ENCODE measurements around the gene TNFRSF14. TPM values are rescaled to one million over a fixed set of nuclear protein-coding genes. Genes with fewer than 3 reads are reported as not detected.
"Not testable (repeated sequence)": the region's sequence is repeated elsewhere in the genome, so short reads cannot be mapped to it uniquely, and the experiment has no call there.

The TNFRSF14 gene
- total RNA-seq, 2 donors from 2014 or later = 111 to 145 TPM

- Histone ChIP-seq H3K27ac (no peak overlapping the region), H3K4me3 (no peak overlapping the region), H3K27me3 (no peaks in the 10 kb centered on the region), H3K9ac (ENCODE audit: low read depth in 2 of 2, low read length in 2 of 2) (peak overlapping the region in 1 of 2 donors; percentile 71), H3K9me3 (no peaks in the 10 kb centered on the region), H3K4me1 (peaks cover 3% of the 10 kb centered on the region), H3K36me3 (no peaks in the 10 kb centered on the region)
- intact Hi-C loops (cut with DNase I) = no loop called here
- no peak for DNase-seq
- TF ChIP-seq CTCF (IDR thresholded peaks at IDR 0.05) = no peak
Observed at GRCh38 chr1:2564815-2565374, 8.7 kb downstream of the TNFRSF14 start.

GRCh38 chr1:2566101-2567045 lies 10.2 kb downstream of the TNFRSF14 start:
- Histone ChIP-seq H3K9me3 (no peaks in the 10 kb centered on the region), H3K36me3 (no peaks in the 10 kb centered on the region), H3K27ac (no peak overlapping the region), H3K4me3 (no peak overlapping the region), H3K9ac (ENCODE audit: low read depth in 2 of 2, low read length in 2 of 2) (peak overlapping the region in 1 of 2 donors; percentile 4), H3K4me1 (peaks cover 3% of the 10 kb centered on the region), H3K27me3 (no peaks in the 10 kb centered on the region)
- TF ChIP-seq CTCF (IDR thresholded peaks at IDR 0.05) = no peak
- intact Hi-C loops (cut with DNase I) = no loop called here
- DNase-seq = no peak

GRCh38 chr1:2567083-2567679 lies 11.0 kb downstream of the TNFRSF14 start:
- intact Hi-C loops (cut with DNase I) = no loop called here

GRCh38 chr1:2568187-2568816 lies 12.1 kb downstream of the TNFRSF14 start:
- H3K27me3 ChIP-seq; H3K9me3 ChIP-seq; H3K4me1 ChIP-seq; intact Hi-C loops (cut with DNase I); DNase-seq; H3K4me3 ChIP-seq; H3K9ac ChIP-seq (ENCODE audit: low read depth in 2 of 2, low read length in 2 of 2); H3K36me3 ChIP-seq; H3K27ac ChIP-seq: not testable (repeated sequence)

More at GRCh38 chr1:2567083-2567679, 11.0 kb downstream of the TNFRSF14 start:
- no peaks in the 10 kb centered on the region for H3K9me3 ChIP-seq
- H3K4me3 ChIP-seq = no peak overlapping the region
- no peak for TF ChIP-seq CTCF (IDR thresholded peaks at IDR 0.05)
- no peaks in the 10 kb centered on the region for H3K27me3 ChIP-seq
- no peak overlapping the region for H3K9ac ChIP-seq (ENCODE audit: low read depth in 2 of 2, low read length in 2 of 2)
- peaks cover 3% of the 10 kb centered on the region for H3K4me1 ChIP-seq
- H3K36me3 ChIP-seq = no peaks in the 10 kb centered on the region
- H3K27ac ChIP-seq = no peak overlapping the region
- no peak for DNase-seq

GRCh38 chr1:2569060-2569459 lies 12.9 kb downstream of the TNFRSF14 start:
- no peak overlapping the region for H3K27ac ChIP-seq
- no peak overlapping the region for H3K4me3 ChIP-seq
- H3K36me3 ChIP-seq = no peaks in the 10 kb centered on the region
- DNase-seq = no peak
- H3K9me3 ChIP-seq = no peaks in the 10 kb centered on the region
- intact Hi-C loops (cut with DNase I) = no loop called here
- peaks cover 3% of the 10 kb centered on the region for H3K4me1 ChIP-seq
- H3K9ac ChIP-seq (ENCODE audit: low read depth in 2 of 2, low read length in 2 of 2) = no peak overlapping the region
- no peak for TF ChIP-seq CTCF (IDR thresholded peaks at IDR 0.05)
- H3K27me3 ChIP-seq = no peaks in the 10 kb centered on the region

- H3K4me3 ChIP-seq; H3K4me1 ChIP-seq; H3K36me3 ChIP-seq; H3K9ac ChIP-seq (ENCODE audit: low read depth in 2 of 2, low read length in 2 of 2); H3K9me3 ChIP-seq; H3K27ac ChIP-seq; intact Hi-C loops (cut with DNase I); DNase-seq; H3K27me3 ChIP-seq: not testable (repeated sequence)
Observed at GRCh38 chr1:2569703-2570102, 13.5 kb downstream of the TNFRSF14 start.

Measured in colonic mucosa (tissue), 4 donors.